IMR-90 (cell line): Measurements from ENCODE around the gene NADK2. TPM values are rescaled to one million over a fixed set of nuclear protein-coding genes. Genes with fewer than 3 reads are reported as not detected.

ENCODE experiments used
- ATAC-seq: fragments of 200-7000 bp; cut with Tn5 transposase; 2 replicates; pipeline ENCODE4 v1.9.1; 2020; ENCODE audit warnings: low read depth, mild to moderate bottlenecking, moderate library complexity
- BruUV-seq: library from RNA; stranded (reverse); fragments of 400-500 nt; replicated peaks from 2 replicates; lab custom pipeline; 2021; lab: Mats Ljungman, UMichigan
- CTCF ChIA-PET: fragments of 300-600 bp; formaldehyde crosslinking; extraction: SDS; loops from one replicate; lab custom pipeline; 2021; ENCODE audit warnings: antibody characterized with exemption; lab: Yijun Ruan, JAX
- POLR2A ChIA-PET: fragments of 300-600 bp; sonication (Branson Sonifier 250); formaldehyde crosslinking; loops from one replicate; lab custom pipeline; 2022; ENCODE audit warnings: antibody characterized with exemption; ENCODE audit not compliant: unreplicated experiment; lab: Charles Lee
- DNase-seq: peaks from one replicate; pipeline ENCODE4 v3.0.0; 2013
- H2AFZ ChIP-seq: replicated peaks from 2 replicates; pipeline ENCODE3; 2013; ENCODE audit warnings: low read length, mild to moderate bottlenecking; ENCODE audit not compliant: poor library complexity
- H2AK5ac ChIP-seq: 2 replicates; pipeline ENCODE4 v1.6.1; 2013; ENCODE audit warnings: low read depth, low read length, inconsistent platforms
- H2AK9ac ChIP-seq: replicated peaks from 2 replicates; pipeline ENCODE3; 2013; ENCODE audit warnings: mild to moderate bottlenecking, low read depth, low read length, moderate library complexity; ENCODE audit not compliant: poor library complexity
- H2BK120ac ChIP-seq: 2 replicates; pipeline ENCODE4 v1.6.1; 2013; ENCODE audit warnings: low read depth, low read length, inconsistent platforms
- H2BK15ac ChIP-seq: 3 replicates; pipeline ENCODE4 v1.6.1; 2013; ENCODE audit warnings: low read depth, low read length, inconsistent platforms
- H2BK20ac ChIP-seq: 2 replicates; pipeline ENCODE4 v1.6.1; 2013; ENCODE audit warnings: low read depth, mild to moderate bottlenecking, inconsistent platforms, low read length, moderate library complexity
- H2BK5ac ChIP-seq: 2 replicates; pipeline ENCODE4 v1.6.1; 2013; ENCODE audit warnings: mild to moderate bottlenecking, low read depth, low read length, inconsistent platforms; ENCODE audit not compliant: poor library complexity, severe bottlenecking
- H3K14ac ChIP-seq: replicated peaks from 2 replicates; pipeline ENCODE4 v1.6.1; 2013; ENCODE audit warnings: low read depth, low read length, inconsistent platforms
- H3K18ac ChIP-seq: 2 replicates; pipeline ENCODE4 v1.6.1; 2013; ENCODE audit warnings: low read depth, low read length, control low read depth
- H3K23ac ChIP-seq: 2 replicates; pipeline ENCODE4 v1.6.1; 2013; ENCODE audit warnings: low read depth, low read length, inconsistent platforms
- H3K27ac ChIP-seq: 2 replicates; pipeline ENCODE4 v1.5.1; 2013; ENCODE audit warnings: mild to moderate bottlenecking, control low read depth, low read length; ENCODE audit not compliant: insufficient read depth
- H3K27me3 ChIP-seq: 2 replicates; pipeline ENCODE4 v1.6.1; 2013; ENCODE audit warnings: low read length; ENCODE audit not compliant: control insufficient read depth, insufficient read depth
- H3K36me3 ChIP-seq: 2 replicates; pipeline ENCODE4 v1.6.1; 2013; ENCODE audit warnings: low read length, mixed read lengths; ENCODE audit not compliant: control insufficient read depth, insufficient read depth
- H3K4ac ChIP-seq: 2 replicates; pipeline ENCODE4 v1.6.1; 2013; ENCODE audit warnings: low read depth, low read length, inconsistent platforms
- H3K4me1 ChIP-seq: 2 replicates; pipeline ENCODE4 v1.6.1; 2013; ENCODE audit warnings: low read length, mixed read lengths; ENCODE audit not compliant: control insufficient read depth, insufficient read depth
- H3K4me2 ChIP-seq: 2 replicates; pipeline ENCODE4 v1.6.1; 2013; ENCODE audit warnings: low read depth, mild to moderate bottlenecking, control low read depth, low read length, moderate library complexity
- H3K4me3 ChIP-seq: 2 replicates; pipeline ENCODE4 v1.5.1; 2013; ENCODE audit warnings: low read depth, mild to moderate bottlenecking, control low read depth, low read length, moderate library complexity; ENCODE audit not compliant: insufficient read depth
- H3K56ac ChIP-seq: 2 replicates; pipeline ENCODE4 v1.6.1; 2013; ENCODE audit warnings: low read length, inconsistent platforms; ENCODE audit not compliant: insufficient read depth; ENCODE audit errors: extremely low read depth
- H3K79me1 ChIP-seq, 2 experiments: 2 replicates each; pipeline ENCODE4 v1.6.1; 2013; ENCODE audit warnings: low read length in 2 of 2, inconsistent platforms in 1 of 2, low read depth in 1 of 2
- H3K9ac ChIP-seq: 2 replicates; pipeline ENCODE4 v1.6.1; 2013; ENCODE audit warnings: low read depth, low read length, control low read depth
- H3K9me1 ChIP-seq: 2 replicates; pipeline ENCODE4 v1.6.1; 2013; ENCODE audit warnings: low read length, inconsistent platforms; ENCODE audit not compliant: insufficient read depth
- H3K9me3 ChIP-seq: 2 replicates; pipeline ENCODE4 v1.6.1; 2013; ENCODE audit warnings: low read length; ENCODE audit not compliant: control insufficient read depth, insufficient read depth
- H4K20me1 ChIP-seq: 2 replicates; pipeline ENCODE4 v1.6.1; 2013; ENCODE audit warnings: low read length, inconsistent platforms; ENCODE audit not compliant: insufficient read depth
- H4K5ac ChIP-seq: 2 replicates; pipeline ENCODE4 v1.6.1; 2013; ENCODE audit warnings: mild to moderate bottlenecking, low read depth, low read length, control low read depth
- H4K8ac ChIP-seq, 2 experiments: 2 replicates each; pipeline ENCODE4 v1.6.1; 2013; ENCODE audit warnings: low read depth in 2 of 2, low read length in 2 of 2, control low read depth in 1 of 2, inconsistent platforms in 1 of 2
- H4K91ac ChIP-seq: 2 replicates; pipeline ENCODE4 v1.6.1; 2013; ENCODE audit warnings: low read depth, low read length, inconsistent platforms; ENCODE audit not compliant: insufficient read depth
- BHLHE40 ChIP-seq: fragments of 150-350 bp; IDR thresholded peaks from 2 replicates; pipeline ENCODE4 v1.6.1; 2016; ENCODE audit warnings: mild to moderate bottlenecking, low read depth, low read length
- CEBPB ChIP-seq: IDR thresholded peaks from 2 replicates; pipeline ENCODE4 v1.6.1; 2012; ENCODE audit warnings: low read depth, low read length, improper control_type of control experiment
- CHD1 ChIP-seq: IDR thresholded peaks from 2 replicates; pipeline ENCODE4 v1.6.1; 2012; ENCODE audit warnings: low read depth, low read length, improper control_type of control experiment
- FOS ChIP-seq: fragments of 150-350 bp; IDR thresholded peaks from 2 replicates; pipeline ENCODE4 v1.6.1; 2016; ENCODE audit warnings: low read depth, low read length
- MAFK ChIP-seq: IDR thresholded peaks from 2 replicates; pipeline ENCODE4 v1.6.1; 2012; ENCODE audit warnings: low read depth, low read length, improper control_type of control experiment
- MAZ ChIP-seq: IDR thresholded peaks from 2 replicates; pipeline ENCODE4 v1.6.1; 2012; ENCODE audit warnings: low read depth, mild to moderate bottlenecking, low read length, improper control_type of control experiment, moderate library complexity, borderline replicate concordance
- MXI1 ChIP-seq: IDR thresholded peaks from 2 replicates; pipeline ENCODE4 v1.6.1; 2012; ENCODE audit warnings: low read depth, mild to moderate bottlenecking, low read length, moderate library complexity, borderline replicate concordance
- NFE2L2 ChIP-seq: fragments of 150-350 bp; IDR thresholded peaks from 2 replicates; pipeline ENCODE4 v1.6.1; 2016; ENCODE audit warnings: low read depth, mild to moderate bottlenecking, low read length
- POLR2A ChIP-seq: IDR thresholded peaks from 2 replicates; pipeline ENCODE4 v1.6.1; 2012; ENCODE audit warnings: mild to moderate bottlenecking, low read depth, low read length
- RAD21 ChIP-seq: IDR thresholded peaks from 2 replicates; pipeline ENCODE4 v1.6.1; 2012; ENCODE audit warnings: low read length, improper control_type of control experiment
- RCOR1 ChIP-seq: IDR thresholded peaks from 2 replicates; pipeline ENCODE4 v1.6.1; 2012; ENCODE audit warnings: mild to moderate bottlenecking, low read length, improper control_type of control experiment; ENCODE audit not compliant: insufficient replicate concordance
- RFX5 ChIP-seq: IDR thresholded peaks from 2 replicates; pipeline ENCODE4 v1.8.0; 2012; ENCODE audit warnings: low read depth, mild to moderate bottlenecking, low read length, moderate library complexity
- SMC3 ChIP-seq: fragments of 150-350 bp; IDR thresholded peaks from 2 replicates; pipeline ENCODE4 v1.6.1; 2016; ENCODE audit warnings: low read depth, mild to moderate bottlenecking, antibody characterized with exemption, low read length, moderate library complexity
- WGBS, 2 experiments: methylation state at CpG; one replicate each; pipeline versions ENCODE4 v1.1.5 to v1.1.7; 2013; ENCODE audit warnings: missing lambda C conversion rate in 2 of 2; ENCODE audit not compliant: insufficient read length in 1 of 2; ENCODE audit errors: extremely low coverage in 2 of 2; 5-methylcytosine and 5-hydroxymethylcytosine counted together
- dilution Hi-C: fragments of 300-500 bp; cut with HindIII; formaldehyde crosslinking; loops from one replicate; pipeline ENCODE4 v1.14.3; 2018; ENCODE audit warnings: low sequenced_read_pairs; ENCODE audit not compliant: unreplicated experiment
- in situ Hi-C: fragments of 300-500 bp; cut with MboI; formaldehyde crosslinking; loops from 3 replicates; pipeline ENCODE4 v1.14.3; 2019; ENCODE audit warnings: low sequenced_read_pairs, inconsistent platforms, mixed read lengths
- intact Hi-C: fragments of 100-400 bp; cut with micrococcal nuclease; formaldehyde crosslinking; loops from 2 replicates; pipeline ENCODE4 v1.10.0; 2022
- polyA plus RNA-seq, 3 experiments: library from polyadenylated mRNA; depleted of rRNA; stranded (reverse); fragments of >200 nt; gene quantifications; 2 replicates each; pipeline ENCODE4 v1.2.3, GENCODE V29; 2012; ENCODE audit warnings: low replicate concordance in 1 of 3
- total RNA-seq: library from RNA; depleted of rRNA; stranded (reverse); fragments of >200 nt; gene quantifications from 2 replicates; pipeline ENCODE4 v1.2.3, GENCODE V29; 2012
- TF ChIP-seq, protein P1 (sequence below): fragments of 150-350 bp; IDR thresholded peaks from 2 replicates; pipeline ENCODE4 v1.6.1; 2017; ENCODE audit warnings: mild to moderate bottlenecking, antibody characterized with exemption, low read length, low read depth
- TF ChIP-seq, protein P2 (sequence below): fragments of 150-350 bp; IDR thresholded peaks from 2 replicates; pipeline ENCODE4 v1.6.1; 2016; ENCODE audit warnings: low read depth, mild to moderate bottlenecking, low read length, moderate library complexity, borderline replicate concordance
- TF ChIP-seq, protein P3 (sequence below): conservative IDR thresholded peaks from 2 replicates; pipeline ENCODE4 v1.5.1; 2012; ENCODE audit warnings: mild to moderate bottlenecking, low read depth, low read length, improper control_type of control experiment

Gene NADK2
- total and polyA plus RNA-seq, 2 of the 4 experiments (the other 2 are of a cell fraction), result 7.4 to 17.4 TPM

DNA sequence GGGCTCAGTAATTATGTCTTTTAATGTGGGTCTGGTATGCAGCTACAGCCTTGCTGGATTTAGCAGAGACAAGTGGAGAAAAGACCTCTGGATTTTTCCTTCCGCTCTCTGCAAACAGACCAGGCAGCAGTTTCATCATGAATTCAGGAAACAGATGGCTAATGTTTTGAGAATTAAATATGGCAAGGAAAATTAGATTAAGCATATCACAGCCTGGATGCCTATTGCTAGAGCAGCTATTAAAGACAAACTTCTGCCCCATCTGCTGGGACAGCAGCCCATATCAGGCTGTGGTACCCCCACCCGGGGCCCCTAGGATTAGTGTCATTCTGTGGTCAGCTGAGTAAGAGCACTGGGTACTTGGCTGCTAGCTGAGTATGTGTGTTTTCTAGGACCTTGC, 83.6 kb downstream of the NADK2 start:
- no peak overlapping the region for H3K23ac ChIP-seq
- in situ Hi-C loops, result no loop called here
- H3K27me3 ChIP-seq, result no peaks in the 10 kb centered on the region
- H2AFZ ChIP-seq, result no peak overlapping the region
- no peak overlapping the region for H2BK15ac ChIP-seq
- peaks cover 44% of the 10 kb centered on the region for H3K36me3 ChIP-seq
- H3K27ac ChIP-seq, result peak overlapping the region; percentile 5; the same call in 1 of the 2 replicates
- POLR2A ChIA-PET, result no interaction called here
- H4K8ac ChIP-seq, result no peak overlapping the region; a peak in 1 of 4 replicates
- no peak overlapping the region for H2BK5ac ChIP-seq
- no peak overlapping the region for H3K4ac ChIP-seq
- dilution Hi-C loops, result no loop called here
- H3K4me3 ChIP-seq, result no peak overlapping the region
- intact Hi-C loops, result loop anchor here (2.0 kb wide), 1 partner anchor 19 kb away; no protein-coding TSS in a partner anchor
- peaks cover 51 to 84% of the 10 kb centered on the region in 2 experiments for H3K79me1 ChIP-seq
- H2AK5ac ChIP-seq, result no peak overlapping the region
- no peak overlapping the region for H3K14ac ChIP-seq
- peaks cover 3% of the 10 kb centered on the region; the same call in 1 of the 2 replicates for H3K9me1 ChIP-seq
- no TSS peak for BruUV-seq
- H3K4me2 ChIP-seq, result no peak overlapping the region; the same call in 1 of the 2 replicates
- H2AK9ac ChIP-seq, result no peak overlapping the region
- no peaks in the 10 kb centered on the region for H4K20me1 ChIP-seq
- H3K18ac ChIP-seq, result no peak overlapping the region; the same call in 1 of the 2 replicates
- no peak overlapping the region for H2BK120ac ChIP-seq
- 80% methylated on average over 1 of the region's 2 CpGs; no CpG with 5 or more reads in 1 of the 2 experiments for WGBS, 2 experiments
- TF ChIP-seq CHD1 (no peak), FOS (no peak), CEBPB (no peak), BHLHE40 (no peak), POLR2A (no peak), RAD21 (no peak), MXI1 (no peak), NFE2L2 (no peak), SMC3 (no peak), MAZ (no peak), MAFK (no peak), RFX5 (no peak), RCOR1 (no peak)
- TF ChIP-seq, protein P1, sequence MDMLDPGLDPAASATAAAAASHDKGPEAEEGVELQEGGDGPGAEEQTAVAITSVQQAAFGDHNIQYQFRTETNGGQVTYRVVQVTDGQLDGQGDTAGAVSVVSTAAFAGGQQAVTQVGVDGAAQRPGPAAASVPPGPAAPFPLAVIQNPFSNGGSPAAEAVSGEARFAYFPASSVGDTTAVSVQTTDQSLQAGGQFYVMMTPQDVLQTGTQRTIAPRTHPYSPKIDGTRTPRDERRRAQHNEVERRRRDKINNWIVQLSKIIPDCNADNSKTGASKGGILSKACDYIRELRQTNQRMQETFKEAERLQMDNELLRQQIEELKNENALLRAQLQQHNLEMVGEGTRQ, result no peak
- TF ChIP-seq, protein P2, sequence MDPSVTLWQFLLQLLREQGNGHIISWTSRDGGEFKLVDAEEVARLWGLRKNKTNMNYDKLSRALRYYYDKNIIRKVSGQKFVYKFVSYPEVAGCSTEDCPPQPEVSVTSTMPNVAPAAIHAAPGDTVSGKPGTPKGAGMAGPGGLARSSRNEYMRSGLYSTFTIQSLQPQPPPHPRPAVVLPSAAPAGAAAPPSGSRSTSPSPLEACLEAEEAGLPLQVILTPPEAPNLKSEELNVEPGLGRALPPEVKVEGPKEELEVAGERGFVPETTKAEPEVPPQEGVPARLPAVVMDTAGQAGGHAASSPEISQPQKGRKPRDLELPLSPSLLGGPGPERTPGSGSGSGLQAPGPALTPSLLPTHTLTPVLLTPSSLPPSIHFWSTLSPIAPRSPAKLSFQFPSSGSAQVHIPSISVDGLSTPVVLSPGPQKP, result no peak
- TF ChIP-seq, protein P3, sequence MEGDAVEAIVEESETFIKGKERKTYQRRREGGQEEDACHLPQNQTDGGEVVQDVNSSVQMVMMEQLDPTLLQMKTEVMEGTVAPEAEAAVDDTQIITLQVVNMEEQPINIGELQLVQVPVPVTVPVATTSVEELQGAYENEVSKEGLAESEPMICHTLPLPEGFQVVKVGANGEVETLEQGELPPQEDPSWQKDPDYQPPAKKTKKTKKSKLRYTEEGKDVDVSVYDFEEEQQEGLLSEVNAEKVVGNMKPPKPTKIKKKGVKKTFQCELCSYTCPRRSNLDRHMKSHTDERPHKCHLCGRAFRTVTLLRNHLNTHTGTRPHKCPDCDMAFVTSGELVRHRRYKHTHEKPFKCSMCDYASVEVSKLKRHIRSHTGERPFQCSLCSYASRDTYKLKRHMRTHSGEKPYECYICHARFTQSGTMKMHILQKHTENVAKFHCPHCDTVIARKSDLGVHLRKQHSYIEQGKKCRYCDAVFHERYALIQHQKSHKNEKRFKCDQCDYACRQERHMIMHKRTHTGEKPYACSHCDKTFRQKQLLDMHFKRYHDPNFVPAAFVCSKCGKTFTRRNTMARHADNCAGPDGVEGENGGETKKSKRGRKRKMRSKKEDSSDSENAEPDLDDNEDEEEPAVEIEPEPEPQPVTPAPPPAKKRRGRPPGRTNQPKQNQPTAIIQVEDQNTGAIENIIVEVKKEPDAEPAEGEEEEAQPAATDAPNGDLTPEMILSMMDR, result no peak
- no peak overlapping the region for H2BK20ac ChIP-seq
- peaks cover 20% of the 10 kb centered on the region for H3K4me1 ChIP-seq
- no peak overlapping the region for H4K91ac ChIP-seq
- CTCF ChIA-PET, result no interaction called here
- ATAC-seq (no peak), DNase-seq (peak; percentile 7)
- no peak overlapping the region for H3K56ac ChIP-seq
- H3K9me3 ChIP-seq, result no peaks in the 10 kb centered on the region
- no peak overlapping the region for H4K5ac ChIP-seq
- no peak overlapping the region for H3K9ac ChIP-seq
